OCI-LY3 (cell line): Measurements from ENCODE around the gene XAB2.

Experiments used
- H2AFZ ChIP-seq: fragments of 200-600, 300-600 bp; shearing (Covaris generic); 2 replicates; pipeline ENCODE4 v1.6.0; 2014; ENCODE audit warnings: antibody characterized with exemption, low read depth, low read length
- H3K27ac ChIP-seq: fragments of 200-600, 300-600 bp; sonication (generic); 2 replicates; pipeline ENCODE4 v1.5.1; 2014; ENCODE audit warnings: mild to moderate bottlenecking, low read length, moderate library complexity, mixed read lengths
- H3K27me3 ChIP-seq: fragments of 200-600, 300-600 bp; sonication (generic); 2 replicates; pipeline ENCODE4 v1.6.1; 2014; ENCODE audit warnings: low read depth, low read length, mixed read lengths
- H3K36me3 ChIP-seq: fragments of 200-600, 300-600 bp; sonication (generic); replicated peaks from 2 replicates; pipeline ENCODE3; 2014; ENCODE audit warnings: low read depth, low read length, mixed read lengths
- H3K4me1 ChIP-seq: fragments of 300-600, 200-600 bp; sonication (generic); 2 replicates; pipeline ENCODE4 v1.6.1; 2014; ENCODE audit warnings: low read length, mixed read lengths
- H3K4me2 ChIP-seq: fragments of 200-600, 300-600 bp; sonication (generic); 2 replicates; pipeline ENCODE4 v1.6.1; 2014; ENCODE audit warnings: low read length, mixed read lengths
- H3K4me3 ChIP-seq: fragments of 300-600, 200-600 bp; sonication (generic); 2 replicates; pipeline ENCODE4 v1.5.1; 2014; ENCODE audit warnings: antibody characterized with exemption, mild to moderate bottlenecking, low read length, moderate library complexity
- H3K79me2 ChIP-seq: fragments of 300-600, 200-600 bp; shearing (Covaris generic); 2 replicates; pipeline ENCODE4 v1.6.1; 2014; ENCODE audit warnings: mild to moderate bottlenecking, low read length, mixed read lengths
- H3K9ac ChIP-seq: fragments of 300-600, 200-600 bp; shearing (Covaris generic); 2 replicates; pipeline ENCODE4 v1.6.0; 2014; ENCODE audit warnings: mild to moderate bottlenecking, low read length, moderate library complexity
- H3K9me3 ChIP-seq: fragments of 200-600, 300-600 bp; shearing (Covaris generic); 2 replicates; pipeline ENCODE4 v1.6.1; 2014; ENCODE audit warnings: low read length, mixed read lengths; ENCODE audit not compliant: insufficient read depth
- H4K20me1 ChIP-seq: fragments of 200-600, 300-600 bp; sonication (generic); 2 replicates; pipeline ENCODE4 v1.6.1; 2016; ENCODE audit warnings: low read length, mixed read lengths; ENCODE audit not compliant: insufficient read depth
- EZH2phosphoT487 ChIP-seq: fragments of 200-600 bp; shearing (Covaris generic); IDR thresholded peaks from 2 replicates; pipeline ENCODE4 v1.6.1; 2018; ENCODE audit warnings: antibody characterized with exemption, mixed run types, low read depth
- TF ChIP-seq, protein P1 (sequence below): fragments of 200-600, 300-600 bp; sonication (generic); IDR thresholded peaks from 2 replicates; pipeline ENCODE4 v1.5.1; 2014; ENCODE audit warnings: antibody characterized with exemption, low read length, low read depth

XAB2 gene

DNA sequence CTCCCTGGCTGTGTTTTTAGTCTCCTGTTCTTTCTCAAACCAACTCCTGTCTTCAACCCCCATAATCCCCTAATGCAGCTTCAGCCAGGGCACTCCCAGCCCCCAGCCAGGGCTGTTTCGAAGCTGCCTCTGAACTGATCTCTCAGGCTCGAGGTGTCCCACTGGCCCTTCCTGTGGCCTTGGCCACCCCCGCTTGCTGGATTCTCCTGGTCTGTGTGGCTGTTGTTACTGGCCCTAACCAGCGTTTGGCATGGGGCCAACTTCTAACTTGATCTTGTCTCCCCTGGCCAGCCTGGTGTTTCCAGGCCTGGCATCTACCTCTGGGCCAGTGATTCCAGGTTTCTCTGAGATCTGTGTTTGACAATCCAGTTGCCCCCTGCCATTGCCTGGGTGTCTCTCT, 11.0 kb downstream of the XAB2 start:
- H4K20me1 ChIP-seq, result no peaks in the 10 kb centered on the region
- H3K27ac ChIP-seq, result no peak overlapping the region
- peaks cover 24% of the 10 kb centered on the region for H3K36me3 ChIP-seq
- no peak overlapping the region for H3K4me3 ChIP-seq
- no peaks in the 10 kb centered on the region for H3K79me2 ChIP-seq
- H3K4me1 ChIP-seq, result no peaks in the 10 kb centered on the region
- TF ChIP-seq EZH2phosphoT487, result no peak
- TF ChIP-seq, protein P1, sequence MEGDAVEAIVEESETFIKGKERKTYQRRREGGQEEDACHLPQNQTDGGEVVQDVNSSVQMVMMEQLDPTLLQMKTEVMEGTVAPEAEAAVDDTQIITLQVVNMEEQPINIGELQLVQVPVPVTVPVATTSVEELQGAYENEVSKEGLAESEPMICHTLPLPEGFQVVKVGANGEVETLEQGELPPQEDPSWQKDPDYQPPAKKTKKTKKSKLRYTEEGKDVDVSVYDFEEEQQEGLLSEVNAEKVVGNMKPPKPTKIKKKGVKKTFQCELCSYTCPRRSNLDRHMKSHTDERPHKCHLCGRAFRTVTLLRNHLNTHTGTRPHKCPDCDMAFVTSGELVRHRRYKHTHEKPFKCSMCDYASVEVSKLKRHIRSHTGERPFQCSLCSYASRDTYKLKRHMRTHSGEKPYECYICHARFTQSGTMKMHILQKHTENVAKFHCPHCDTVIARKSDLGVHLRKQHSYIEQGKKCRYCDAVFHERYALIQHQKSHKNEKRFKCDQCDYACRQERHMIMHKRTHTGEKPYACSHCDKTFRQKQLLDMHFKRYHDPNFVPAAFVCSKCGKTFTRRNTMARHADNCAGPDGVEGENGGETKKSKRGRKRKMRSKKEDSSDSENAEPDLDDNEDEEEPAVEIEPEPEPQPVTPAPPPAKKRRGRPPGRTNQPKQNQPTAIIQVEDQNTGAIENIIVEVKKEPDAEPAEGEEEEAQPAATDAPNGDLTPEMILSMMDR, result no peak
- no peak overlapping the region for H2AFZ ChIP-seq
- no peak overlapping the region for H3K9ac ChIP-seq
- H3K4me2 ChIP-seq, result no peak overlapping the region
- no peaks in the 10 kb centered on the region for H3K27me3 ChIP-seq
- H3K9me3 ChIP-seq, result no peaks in the 10 kb centered on the region

DNA sequence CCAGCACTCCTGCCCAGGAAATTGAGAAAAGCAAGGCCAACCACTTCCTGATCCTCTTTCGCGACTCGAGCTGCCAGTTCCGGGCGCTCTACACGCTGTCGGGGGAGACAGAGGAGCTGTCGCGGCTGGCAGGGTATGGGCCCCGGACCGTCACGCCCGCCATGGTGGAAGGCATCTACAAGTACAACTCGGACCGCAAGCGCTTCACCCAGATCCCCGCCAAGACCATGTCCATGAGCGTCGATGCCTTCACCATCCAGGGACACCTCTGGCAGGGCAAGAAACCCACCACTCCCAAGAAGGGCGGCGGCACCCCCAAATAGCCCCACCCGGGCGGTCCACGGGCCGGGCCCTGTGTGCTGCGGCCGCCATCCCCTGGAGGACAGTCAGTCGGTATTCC, 11.6 kb downstream of the XAB2 start:
- Histone ChIP-seq H3K27ac (no peak overlapping the region), H4K20me1 (no peaks in the 10 kb centered on the region), H3K79me2 (no peaks in the 10 kb centered on the region), H3K36me3 (peaks cover 20% of the 10 kb centered on the region), H3K4me3 (no peak overlapping the region), H3K9ac (no peak overlapping the region), H3K9me3 (no peaks in the 10 kb centered on the region), H2AFZ (no peak overlapping the region), H3K27me3 (no peaks in the 10 kb centered on the region), H3K4me2 (no peak overlapping the region), H3K4me1 (no peaks in the 10 kb centered on the region)
- TF ChIP-seq, protein P1, result no peak
- no peak for TF ChIP-seq EZH2phosphoT487

DNA sequence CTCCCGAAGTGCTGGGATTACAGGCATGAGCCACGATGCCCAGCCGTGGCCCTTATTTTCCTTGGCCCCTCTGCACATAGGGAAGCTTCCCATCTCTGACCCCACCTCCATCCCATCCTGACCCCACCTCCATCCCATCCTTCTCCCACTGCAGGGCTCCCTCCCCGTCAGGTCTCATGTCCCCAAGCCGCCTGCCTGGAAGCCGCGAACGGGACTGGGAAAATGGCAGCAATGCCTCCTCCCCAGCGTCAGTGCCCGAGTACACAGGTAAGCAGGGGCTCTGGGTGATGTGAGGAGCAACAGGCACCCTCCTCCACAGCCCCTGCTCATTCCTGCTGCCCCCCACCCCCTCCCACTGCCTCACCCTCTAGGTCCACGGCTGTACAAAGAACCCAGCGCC, 12.2 kb downstream of the XAB2 start:
- Histone ChIP-seq H3K4me1 (no peaks in the 10 kb centered on the region), H3K27ac (no peak overlapping the region), H3K79me2 (no peaks in the 10 kb centered on the region), H3K36me3 (peaks cover 16% of the 10 kb centered on the region), H3K9ac (no peak overlapping the region), H3K4me3 (no peak overlapping the region), H4K20me1 (no peaks in the 10 kb centered on the region), H2AFZ (no peak overlapping the region), H3K4me2 (no peak overlapping the region), H3K27me3 (no peaks in the 10 kb centered on the region), H3K9me3 (no peaks in the 10 kb centered on the region)
- no peak for TF ChIP-seq EZH2phosphoT487
- TF ChIP-seq, protein P1, result no peak

DNA sequence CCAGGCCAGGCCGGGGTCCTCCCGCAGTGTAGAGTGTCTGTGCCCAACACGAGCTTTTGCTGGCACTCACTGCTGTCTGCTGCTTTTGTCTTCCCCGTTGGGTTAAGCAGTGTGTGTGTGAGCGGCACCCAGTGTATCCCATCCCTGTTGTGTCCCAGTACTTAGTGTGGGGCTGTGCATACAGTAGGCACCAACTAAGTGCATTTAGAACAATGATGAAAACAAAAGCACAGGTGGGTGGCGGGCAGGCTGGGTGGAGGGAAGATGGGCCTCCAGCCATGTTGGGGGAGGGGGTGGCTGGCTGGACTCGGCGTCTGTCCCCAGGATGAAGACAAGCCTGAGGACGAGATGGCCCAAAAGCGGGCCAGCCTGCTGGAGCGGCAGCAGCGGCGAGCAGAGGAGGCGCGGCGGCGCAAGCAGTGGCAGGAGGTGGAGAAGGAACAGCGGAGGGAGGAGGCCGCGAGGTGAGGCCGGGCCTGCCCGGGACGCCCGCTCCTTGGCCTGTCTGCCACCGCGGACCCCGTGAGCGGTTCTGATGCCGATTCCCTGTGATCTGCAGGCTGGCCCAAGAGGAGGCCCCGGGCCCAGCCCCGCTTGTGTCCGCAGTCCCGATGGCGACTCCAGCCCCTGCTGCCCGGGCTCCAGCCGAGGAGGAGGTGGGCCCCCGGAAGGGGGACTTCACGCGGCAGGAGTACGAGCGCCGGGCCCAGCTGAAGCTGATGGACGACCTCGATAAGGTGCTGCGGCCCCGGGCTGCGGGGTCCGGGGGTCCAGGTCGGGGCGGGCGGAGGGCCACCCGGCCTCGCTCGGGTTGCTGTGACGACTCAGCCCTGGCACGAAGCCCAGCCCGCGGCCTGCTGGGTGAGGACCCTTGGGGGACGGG, 14.2 kb downstream of the XAB2 start:
- Histone ChIP-seq H3K9me3 (no peaks in the 10 kb centered on the region), H3K27ac (no peak overlapping the region), H3K27me3 (no peaks in the 10 kb centered on the region), H4K20me1 (no peaks in the 10 kb centered on the region), H3K79me2 (no peaks in the 10 kb centered on the region), H2AFZ (no peak overlapping the region), H3K4me2 (no peak overlapping the region), H3K36me3 (peaks cover 8% of the 10 kb centered on the region), H3K4me1 (no peaks in the 10 kb centered on the region), H3K4me3 (no peak overlapping the region), H3K9ac (no peak overlapping the region)
- no peak for TF ChIP-seq EZH2phosphoT487
- TF ChIP-seq, protein P1, result no peak
